Endothelial cell of umbilical vein (primary cell): ENCODE results near the gene PDE4B. TPM values are rescaled to one million over a fixed set of nuclear protein-coding genes. Genes with fewer than 3 reads are reported as not detected.

Experiments used
- BruUV-seq: library from RNA; stranded (reverse); fragments of 400-500 nt; replicated peaks from 2 replicates; lab custom pipeline; 2021; lab: Mats Ljungman, UMichigan
- CTCF ChIA-PET: fragments of 300-600, 350-600 bp; sonication (Branson Sonifier 250); formaldehyde crosslinking; loops from one replicate; lab custom pipeline; 2021; ENCODE audit warnings: antibody characterized with exemption, inconsistent platforms; lab: Charles Lee
- POLR2A ChIA-PET: fragments of 300-600, 350-600 bp; sonication (Branson Sonifier 250); formaldehyde crosslinking; loops from one replicate; lab custom pipeline; 2021; ENCODE audit warnings: antibody characterized with exemption, inconsistent platforms; lab: Charles Lee
- DNase-seq: peaks from one replicate; pipeline ENCODE4 v3.0.0-alpha.2; 2011; ENCODE audit warnings: low read depth, low spot score
- FAIRE-seq: peaks from 2 replicates; lab custom pipeline; 2011; peaks lifted over from hg19 to GRCh38; lab: Jason Lieb, UNC
- H2AFZ ChIP-seq: 2 replicates; pipeline ENCODE4 v1.6.0; 2012; ENCODE audit warnings: low read depth, low read length, control low read depth, inconsistent platforms
- H3K27ac ChIP-seq: 2 replicates; pipeline ENCODE4 v1.5.1; 2011; ENCODE audit warnings: low read depth, mild to moderate bottlenecking, control low read depth, low read length, moderate library complexity; ENCODE audit not compliant: insufficient read depth
- H3K27me3 ChIP-seq, 2 experiments: 2 replicates each; pipeline versions ENCODE4 v1.6.0 to v1.6.1; 2011; ENCODE audit warnings: low read length in 2 of 2, mixed read lengths in 1 of 2; ENCODE audit not compliant: control insufficient read depth in 2 of 2, insufficient read depth in 2 of 2
- H3K36me3 ChIP-seq, 2 experiments: 2 replicates in 1 of 2; 3 replicates in 1 of 2; pipeline ENCODE4 v1.5.1; 2011; ENCODE audit warnings: low read length in 2 of 2, mild to moderate bottlenecking in 1 of 2, moderate library complexity in 1 of 2; ENCODE audit not compliant: control insufficient read depth in 2 of 2, insufficient read depth in 2 of 2; ENCODE audit errors: extremely low read depth in 1 of 2
- H3K4me1 ChIP-seq: 3 replicates; pipeline ENCODE4 v1.5.1; 2011; ENCODE audit warnings: mild to moderate bottlenecking, low read length; ENCODE audit not compliant: control insufficient read depth, insufficient read depth; ENCODE audit errors: extremely low read depth
- H3K4me2 ChIP-seq: 2 replicates; pipeline ENCODE4 v1.6.1; 2011; ENCODE audit warnings: low read length, control low read depth, mixed read lengths; ENCODE audit not compliant: insufficient read depth
- H3K4me3 ChIP-seq, 3 experiments: fragments of 200-600 bp in 1 of 3; sonication (generic), shearing (Covaris generic) in 1 of 3; replicated peaks in 1 of 3; 2 replicates each; pipeline ENCODE4 v1.5.1; 2011 to 2016; ENCODE audit warnings: control low read depth in 3 of 3, low read length in 3 of 3, mild to moderate bottlenecking in 2 of 3, inconsistent platforms in 1 of 3, low read depth in 1 of 3, moderate library complexity in 1 of 3; ENCODE audit not compliant: insufficient read depth in 1 of 3
- H3K79me2 ChIP-seq: 2 replicates; pipeline ENCODE4 v1.6.0; 2012; ENCODE audit warnings: low read length, inconsistent platforms; ENCODE audit not compliant: control insufficient read depth, insufficient read depth
- H3K9ac ChIP-seq: replicated peaks from 2 replicates; pipeline ENCODE3; 2011; ENCODE audit warnings: low read length, control low read depth; ENCODE audit not compliant: insufficient read depth; ENCODE audit errors: extremely low read depth
- H3K9me1 ChIP-seq: replicated peaks from 3 replicates; pipeline ENCODE4 v1.6.0; 2011; ENCODE audit warnings: mild to moderate bottlenecking, low read length; ENCODE audit not compliant: control insufficient read depth, insufficient read depth; ENCODE audit errors: extremely low read depth
- H3K9me3 ChIP-seq: replicated peaks from 2 replicates; pipeline ENCODE4 v1.5.1; 2012; ENCODE audit warnings: low read length, inconsistent platforms; ENCODE audit not compliant: control insufficient read depth, insufficient read depth
- H4K20me1 ChIP-seq: replicated peaks from 2 replicates; pipeline ENCODE3; 2011; ENCODE audit warnings: mild to moderate bottlenecking, low read length; ENCODE audit not compliant: control insufficient read depth, insufficient read depth; ENCODE audit errors: extremely low read depth
- CTCF ChIP-seq, 2 donors: IDR thresholded peaks; 1 replicate in 1 of 2; 2 replicates in 1 of 2; pipeline ENCODE4 v1.5.1; 2011; ENCODE audit warnings: low read length in 2 of 2, mild to moderate bottlenecking in 2 of 2, moderate library complexity in 2 of 2, control low read depth in 1 of 2, inconsistent platforms in 1 of 2, low read depth in 1 of 2; ENCODE audit not compliant: insufficient read depth in 1 of 2; ENCODE audit errors: extremely low read depth in 1 of 2
- EZH2 ChIP-seq: IDR thresholded peaks from 2 replicates; pipeline ENCODE4 v1.6.1; 2012; ENCODE audit warnings: borderline replicate concordance, low read depth, mild to moderate bottlenecking, moderate library complexity, low read length, inconsistent platforms; ENCODE audit not compliant: severe bottlenecking
- FOS ChIP-seq: IDR thresholded peaks from 2 replicates; pipeline ENCODE4 v1.6.1; 2011; ENCODE audit warnings: mild to moderate bottlenecking, low read length, moderate library complexity, borderline replicate concordance; ENCODE audit not compliant: insufficient read depth
- GATA2 ChIP-seq: IDR thresholded peaks from 2 replicates; pipeline ENCODE4 v1.7.0; 2011; ENCODE audit warnings: low read depth, mild to moderate bottlenecking, moderate library complexity, mixed read lengths, low read length; ENCODE audit not compliant: insufficient read length, insufficient read depth
- JUN ChIP-seq: IDR thresholded peaks from 2 replicates; pipeline ENCODE4 v1.6.1; 2011; ENCODE audit warnings: borderline replicate concordance, low read depth; ENCODE audit not compliant: insufficient read length, insufficient read depth
- MAX ChIP-seq: IDR thresholded peaks from 2 replicates; pipeline ENCODE4 v1.6.1; 2011; ENCODE audit not compliant: insufficient read depth, insufficient read length
- MYC ChIP-seq: IDR thresholded peaks from one replicate; pipeline ENCODE4 v1.6.1; 2011; ENCODE audit warnings: mild to moderate bottlenecking, low read depth, low read length
- POLR2A ChIP-seq: IDR thresholded peaks from 2 replicates; pipeline ENCODE4 v1.6.1; 2012; ENCODE audit warnings: low read depth, mild to moderate bottlenecking, control low read depth, low read length
- POLR2AphosphoS5 ChIP-seq: IDR thresholded peaks from 2 replicates; pipeline ENCODE4 v1.6.1; 2012; ENCODE audit warnings: low read depth, mild to moderate bottlenecking, control low read depth, low read length, moderate library complexity; ENCODE audit not compliant: insufficient read depth
- dilution Hi-C: fragments of 300-500 bp; cut with MboI; formaldehyde crosslinking; loops from one replicate; pipeline ENCODE4 v1.15.0; 2019; ENCODE audit warnings: low sequenced_read_pairs; ENCODE audit not compliant: extremely low pct_ligation_motif_present
- intact Hi-C: fragments of 100-400 bp; cut with micrococcal nuclease; formaldehyde crosslinking; loops from one replicate; pipeline ENCODE4 v1.10.0; 2022
- polyA plus RNA-seq, 4 experiments: library from polyadenylated mRNA; depleted of rRNA in 3 of 4; stranded (reverse) in 3 of 4; unstranded in 1 of 4; fragments of >200 nt; gene quantifications; 2 replicates each; pipeline versions ENCODE4 v1.2.1 to v1.2.3, GENCODE V29; 2011 to 2012; ENCODE audit warnings: missing spikeins in 1 of 4
- total RNA-seq: library from RNA; stranded (reverse); gene quantifications from 2 replicates; pipeline ENCODE4 v1.2.3, GENCODE V29; 2021

Gene PDE4B
- total and polyA plus RNA-seq, 2 donors (not counting 3 experiments of a cell fraction or from before 2014, with no cell fraction given): 63.5 to 69.8 TPM

GRCh38 chr1:66351913-66352312 lies 559.2 kb downstream of the PDE4B start:
- DNase-seq (no peak), FAIRE-seq (no peak)
- no TSS peak for BruUV-seq
- Histone ChIP-seq H4K20me1 (no peaks in the 10 kb centered on the region), H3K4me1 (peaks cover 100% of the 10 kb centered on the region), H3K27me3 (no peaks in the 10 kb centered on the region), H3K36me3 (peaks cover 7 to 11% of the 10 kb centered on the region in 2 experiments), H3K79me2 (peaks cover 91% of the 10 kb centered on the region), H3K4me2 (peak overlapping the region; percentile 90), H3K9ac (peak overlapping the region; percentile 89), H3K4me3 (no peak overlapping the region), H3K9me1 (no peaks in the 10 kb centered on the region), H2AFZ (no peak overlapping the region), H3K9me3 (no peaks in the 10 kb centered on the region), H3K27ac (peak overlapping the region; percentile 96)
- intact Hi-C loops (loop anchor here (2.0 to 5.0 kb wide), 4 partner anchors 210 to 930 kb away; partner anchors contain the start of genes LEPR and LEPROT), dilution Hi-C loops (no loop called here)
- POLR2A ChIA-PET: interaction anchor here (0.9 to 2.5 kb wide), 3 partner anchors 17 to 19 kb away, joined by 3 to 8 read pairs (median 7); no protein-coding TSS in a partner anchor
- TF ChIP-seq JUN (no peak), MYC (no peak), MAX (no peak), POLR2AphosphoS5 (no peak), FOS (no peak), POLR2A (no peak), CTCF (IDR thresholded peaks at IDR 0.05; ENCODE audit: extremely low read depth in 1 of 2, insufficient read depth in 1 of 2, low read depth in 1 of 2, low read length in 2 of 2) (no peak), EZH2 (no peak), GATA2 (no peak)
- CTCF ChIA-PET: interaction anchor here (0.8 to 6.3 kb wide), 6 partner anchors 8 to 94 kb away, joined by 3 to 43 read pairs (median 10); no protein-coding TSS in a partner anchor
